HG02970 (cell line): ENCODE results near the gene LRP1B.
"Not testable (repeated sequence)": the region's sequence is repeated elsewhere in the genome, so short reads cannot be mapped to it uniquely, and the experiment has no call there.

Experiments
- ATAC-seq: cut with Tn5 transposase; IDR thresholded peaks from one replicate; pipeline ENCODE4 v1.9.1; 2021; ENCODE audit warnings: mild to moderate bottlenecking, moderate library complexity, moderate number of reproducible peaks; ENCODE audit not compliant: unreplicated experiment, low FRiP score

The LRP1B gene

GRCh38 chr2:140454717-140455116, 1676.1 kb downstream of the LRP1B start:
- no peak for ATAC-seq

GRCh38 chr2:140451324-140451723, 1679.5 kb downstream of the LRP1B start:
- no peak for ATAC-seq

- no peak for ATAC-seq
These were observed 1688.5 kb downstream of the LRP1B start for GRCh38 chr2:140442319-140442718.

GRCh38 chr2:140440815-140441214, 1690.0 kb downstream of the LRP1B start:
- no peak for ATAC-seq

DNA sequence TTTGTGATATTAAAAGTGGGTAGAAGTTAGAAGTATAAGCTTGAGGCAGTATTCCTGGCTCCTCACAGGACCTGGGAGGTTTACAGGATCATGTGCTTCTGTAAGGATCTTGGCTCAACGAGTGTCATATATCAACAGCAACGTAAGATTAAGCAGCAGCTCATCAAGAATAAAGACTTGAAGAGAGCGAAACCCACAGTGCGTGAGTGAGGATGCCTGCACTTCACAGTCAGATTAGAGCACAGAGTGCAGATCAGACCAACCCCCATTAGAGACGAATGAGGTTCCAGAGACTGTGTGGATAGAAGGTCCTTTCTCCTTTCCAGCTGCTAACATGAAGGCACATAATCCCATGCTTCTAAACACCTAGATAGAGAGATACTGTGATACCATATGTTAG, 1693.9 kb downstream of the LRP1B start:
- ATAC-seq: no peak

GRCh38 chr2:140427033-140427432, 1703.8 kb downstream of the LRP1B start:
- not testable (repeated sequence) for ATAC-seq

DNA sequence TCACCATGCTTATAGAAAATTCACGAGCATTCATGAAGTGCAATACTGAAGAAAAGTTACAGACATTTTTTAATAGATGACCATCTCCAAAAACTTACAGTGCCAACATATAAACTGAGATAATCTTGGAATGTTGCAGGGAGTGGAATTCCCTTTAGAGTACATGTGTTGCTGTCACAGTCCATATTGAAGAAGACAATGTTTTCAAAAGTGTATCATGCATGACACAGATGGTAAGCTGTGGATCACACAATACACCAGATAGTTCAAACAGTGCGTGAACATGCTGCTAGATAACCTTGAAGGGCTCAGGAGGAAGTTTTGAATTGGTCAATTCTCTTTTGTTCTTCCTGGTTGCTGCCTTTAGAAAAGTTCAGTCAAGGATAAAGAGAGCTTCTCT, 1706.3 kb downstream of the LRP1B start:
- no peak for ATAC-seq

GRCh38 chr2:140422759-140423158, 1708.1 kb downstream of the LRP1B start:
- no peak for ATAC-seq

DNA sequence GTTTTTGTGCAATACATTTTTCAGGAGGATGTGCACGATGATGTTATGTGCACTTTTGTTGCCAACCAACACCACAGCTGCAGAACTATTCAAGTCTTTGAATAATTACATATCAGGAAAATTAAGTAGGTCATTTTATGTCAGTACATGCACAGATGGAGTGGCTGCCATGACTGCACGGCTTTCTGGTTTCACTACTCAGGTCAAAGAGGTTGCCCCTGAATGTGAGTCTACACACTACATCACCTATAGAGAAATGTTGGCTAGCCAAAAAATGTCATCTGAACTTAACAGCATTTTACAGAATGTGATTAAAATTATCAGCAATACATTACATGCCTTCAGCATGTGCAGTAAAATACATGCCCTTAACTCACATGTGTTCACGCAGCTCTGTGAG, 1713.3 kb downstream of the LRP1B start:
- no peak for ATAC-seq

DNA sequence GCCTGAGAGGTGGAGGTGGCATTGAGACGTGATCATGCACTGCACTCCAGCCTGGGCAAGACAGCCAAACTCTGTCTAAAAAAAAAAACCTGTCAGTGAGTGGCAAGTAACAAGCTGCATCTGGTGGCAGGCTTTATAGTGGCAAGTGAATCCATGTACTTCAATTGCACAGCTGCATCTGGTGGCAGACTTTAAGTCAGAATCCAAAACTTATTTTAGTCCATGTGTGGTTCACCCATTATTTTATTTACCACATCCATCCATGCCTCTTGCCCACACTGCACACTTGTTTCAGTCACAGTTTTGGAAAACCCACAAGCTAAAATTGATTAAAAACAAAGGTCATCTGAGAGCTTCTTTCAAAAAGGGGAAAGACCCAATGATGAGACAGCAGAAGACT, 1714.2 kb downstream of the LRP1B start:
- ATAC-seq: no peak

DNA sequence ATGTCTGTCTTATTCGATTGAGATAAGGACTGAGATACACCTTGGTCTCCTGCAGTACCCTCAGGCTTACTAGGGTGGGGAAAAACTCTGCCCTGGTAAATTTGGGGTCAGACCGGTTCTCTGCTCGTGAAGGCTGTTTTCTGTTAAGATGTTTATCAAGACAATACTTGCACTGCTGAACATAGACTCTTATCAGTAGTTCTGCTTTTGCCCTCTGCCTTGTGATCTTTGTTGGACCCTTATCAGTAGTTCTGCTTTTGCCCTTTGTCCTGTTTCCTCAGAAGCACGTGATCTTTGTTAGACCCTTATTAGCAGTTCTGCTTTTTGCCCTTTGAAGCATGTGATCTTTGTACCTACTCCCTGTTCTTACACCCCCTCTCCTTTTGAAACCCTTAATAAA, 1715.8 kb downstream of the LRP1B start:
- not testable (repeated sequence) for ATAC-seq

DNA sequence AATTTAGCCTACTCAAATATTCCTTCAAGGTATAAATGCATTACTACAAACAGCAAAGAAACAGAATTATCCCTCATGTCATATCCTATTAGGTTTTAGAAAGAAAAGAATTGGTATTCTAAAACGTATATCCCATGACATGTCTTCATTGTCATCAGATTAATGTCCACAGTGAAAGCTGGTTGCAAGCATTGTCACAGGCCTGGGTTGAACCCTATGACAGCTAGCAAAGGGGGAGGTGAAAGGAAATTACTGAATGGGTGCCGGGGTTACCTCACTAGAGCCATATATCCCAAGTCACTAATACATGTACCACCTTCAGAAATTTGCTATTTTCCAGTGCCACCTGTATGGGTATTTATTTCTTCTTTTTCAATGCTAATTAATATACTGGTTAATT, 1720.1 kb downstream of the LRP1B start:
- ATAC-seq: no peak

- ATAC-seq: no peak
These were observed 1729.8 kb downstream of the LRP1B start for GRCh38 chr2:140401056-140401455.

DNA sequence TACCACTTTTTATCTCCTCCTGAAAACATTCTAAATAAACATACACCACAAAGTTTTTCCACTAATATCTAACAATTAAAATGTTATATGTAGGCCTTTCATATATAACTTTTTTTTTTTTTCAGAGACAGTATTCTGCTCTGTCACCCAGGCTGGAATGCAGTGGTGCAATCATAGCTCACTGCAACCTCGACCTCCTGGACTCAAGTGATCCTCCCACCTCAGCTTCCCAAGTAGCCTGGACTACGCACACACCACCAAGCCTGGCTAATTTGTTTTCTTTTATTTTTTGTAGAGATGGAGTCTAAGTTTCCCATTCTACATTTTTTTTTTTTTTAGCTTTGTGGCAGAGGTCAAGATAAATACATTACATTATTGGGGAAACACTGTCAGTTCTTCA, 1738.0 kb downstream of the LRP1B start:
- ATAC-seq: no peak

- no peak for ATAC-seq
These were observed 1745.9 kb downstream of the LRP1B start for GRCh38 chr2:140384946-140385345.

DNA sequence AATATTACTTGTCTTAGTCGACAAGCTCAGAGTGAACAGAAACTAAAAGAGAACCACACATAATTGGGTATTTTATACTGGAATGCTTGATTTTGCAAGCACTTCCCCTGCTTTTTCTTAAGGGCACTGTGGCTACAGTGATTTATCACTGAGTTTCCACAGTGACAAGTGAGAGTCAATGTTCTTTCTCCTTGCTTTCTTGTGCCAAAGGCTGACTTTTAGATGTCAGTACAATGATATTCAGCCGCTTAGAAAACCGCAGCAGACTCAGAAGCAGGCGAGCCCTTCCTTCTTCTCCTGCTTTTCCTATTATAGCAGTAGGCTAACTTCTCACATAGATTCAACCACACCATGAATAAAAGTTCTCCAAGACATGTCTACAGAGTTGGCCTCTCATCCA, 1747.0 kb downstream of the LRP1B start:
- ATAC-seq: no peak

DNA sequence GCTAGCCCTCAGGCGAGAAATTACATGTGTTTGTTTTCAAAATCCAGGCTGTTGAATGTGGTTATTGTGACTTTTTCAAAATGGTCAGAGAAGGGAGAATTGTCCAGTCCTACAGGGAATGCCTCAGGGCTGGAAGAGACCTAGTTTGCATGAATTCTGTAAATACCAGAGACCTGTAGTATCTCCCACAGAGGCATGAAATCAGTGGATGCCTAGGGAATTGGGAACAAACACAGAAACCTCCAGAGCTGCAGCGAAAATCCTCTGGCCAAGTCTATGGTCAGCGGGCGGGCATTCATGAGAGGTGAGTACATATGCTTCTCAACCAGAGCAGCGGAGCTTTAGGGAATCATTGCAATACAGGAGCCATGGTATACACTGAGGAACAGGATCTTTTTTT, 1754.1 kb downstream of the LRP1B start:
- ATAC-seq: no peak

GRCh38 chr2:140363131-140363530, 1767.7 kb downstream of the LRP1B start:
- no peak for ATAC-seq

GRCh38 chr2:140362361-140362760, 1768.5 kb downstream of the LRP1B start:
- ATAC-seq: no peak

- ATAC-seq: no peak
These were observed 1771.6 kb downstream of the LRP1B start for GRCh38 chr2:140359056-140359771.

DNA sequence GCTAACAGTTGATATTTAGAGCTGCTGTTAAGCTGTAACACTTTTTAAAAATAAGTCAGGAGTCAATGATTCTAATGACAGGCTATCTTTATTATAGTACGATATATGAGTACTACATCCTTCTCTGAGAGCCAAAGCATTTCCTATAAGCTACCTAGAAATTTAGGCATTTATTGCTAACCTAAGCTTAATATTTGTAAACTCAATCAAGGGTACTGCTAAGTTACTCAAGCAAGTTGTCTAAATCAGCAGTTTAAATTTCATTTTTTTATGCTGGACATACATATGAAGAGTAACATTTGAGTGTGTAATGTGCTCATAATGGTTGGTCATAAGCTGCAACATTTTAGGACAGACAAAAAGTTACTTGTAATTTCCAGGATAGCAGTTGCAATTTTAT, 1774.1 kb downstream of the LRP1B start:
- ATAC-seq: no peak

DNA sequence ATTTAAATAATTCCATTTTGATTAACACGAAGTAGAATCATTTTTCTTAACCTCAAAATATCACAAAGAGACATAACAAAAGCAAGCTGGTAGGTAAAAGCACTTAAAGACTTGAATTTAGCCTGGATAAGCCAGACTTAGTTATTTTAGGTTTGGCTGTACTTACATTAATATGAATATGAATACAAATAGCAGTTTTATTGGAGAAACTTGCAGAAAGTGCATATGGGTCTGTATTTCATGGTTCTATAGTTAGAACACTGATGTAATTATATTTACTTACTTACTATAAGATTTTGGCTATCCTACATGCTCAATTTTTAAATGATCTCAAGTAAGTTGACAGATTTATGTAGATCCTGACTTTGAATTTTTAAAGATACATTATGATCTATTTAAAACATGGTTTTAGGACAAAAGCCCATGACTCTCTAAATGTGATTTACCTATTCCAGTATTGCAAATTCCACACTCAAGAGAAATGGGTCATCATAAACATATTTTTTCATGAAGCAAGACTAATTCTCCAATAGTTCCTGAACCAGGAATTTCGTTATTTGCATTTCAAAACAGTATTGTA, 1775.2 kb downstream of the LRP1B start:
- ATAC-seq: no peak
